Measurements from ENCODE around the gene EHBP1.
"Not testable (repeated sequence)": the region's sequence is repeated elsewhere in the genome, so short reads cannot be mapped to it uniquely, and the experiment has no call there.

The EHBP1 gene

DNA sequence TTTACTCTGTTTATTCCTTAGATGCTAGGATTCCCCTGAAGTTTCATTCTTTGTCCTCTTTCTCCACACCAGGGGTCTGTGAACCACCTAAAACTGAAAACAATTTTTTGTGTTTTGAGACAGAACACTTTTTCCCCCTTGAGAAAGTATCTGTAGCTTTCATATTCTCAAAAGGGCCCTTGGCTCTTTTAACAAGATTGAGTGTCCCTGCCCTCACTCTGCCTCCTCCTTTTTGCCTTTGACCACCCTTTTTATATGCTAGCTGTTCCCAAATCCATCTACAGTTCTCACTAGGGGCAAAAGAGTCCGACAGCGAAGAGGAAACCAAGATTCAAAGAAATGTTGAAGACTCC, 883 bp upstream of the EHBP1 start:
- no peak for DNase-seq (ENCODE audit: low read depth in 1 of 2, low spot score in 1 of 2)

- no peak for DNase-seq (ENCODE audit: low read depth in 1 of 2, low spot score in 1 of 2)
These were observed 577 bp downstream of the EHBP1 start for GRCh38 chr2:62705859-62706720.

DNA sequence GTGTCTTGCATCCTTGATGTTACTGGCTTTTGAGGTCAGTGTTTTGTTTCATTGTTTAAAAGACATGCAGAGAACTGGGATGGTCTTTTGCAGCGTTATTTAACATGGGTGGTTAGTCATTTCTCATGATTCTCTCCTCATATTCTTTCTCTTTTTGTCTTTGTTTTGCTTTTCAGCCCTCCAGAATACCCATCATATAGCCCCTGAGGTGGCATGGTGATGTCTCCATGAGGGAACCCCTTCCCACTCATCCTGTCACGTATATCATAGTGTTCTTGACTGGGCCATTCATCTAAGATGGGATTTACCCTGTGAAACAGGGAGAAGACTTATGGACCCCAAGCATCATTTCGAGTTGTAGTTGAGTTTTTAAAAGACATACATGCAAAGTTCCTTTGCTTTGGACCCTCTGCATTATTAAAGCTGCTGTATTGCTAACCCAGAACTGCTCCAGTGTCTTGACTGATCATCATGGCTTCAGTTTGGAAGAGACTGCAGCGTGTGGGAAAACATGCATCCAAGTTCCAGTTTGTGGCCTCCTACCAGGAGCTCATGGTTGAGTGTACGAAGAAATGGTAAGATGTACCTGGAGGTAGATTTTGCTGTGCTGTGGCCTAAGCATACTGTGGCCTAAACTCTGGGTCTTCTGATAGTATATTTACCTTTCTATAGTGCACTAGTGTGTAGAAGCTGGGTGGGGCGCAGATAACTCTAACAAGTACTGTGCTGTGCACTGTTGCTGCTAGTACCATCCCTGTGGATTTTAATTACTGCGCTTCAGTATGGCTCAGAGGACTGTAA, 1.4 kb downstream of the EHBP1 start:
- DNase-seq (ENCODE audit: low read depth in 1 of 2, low spot score in 1 of 2), result no peak

DNA sequence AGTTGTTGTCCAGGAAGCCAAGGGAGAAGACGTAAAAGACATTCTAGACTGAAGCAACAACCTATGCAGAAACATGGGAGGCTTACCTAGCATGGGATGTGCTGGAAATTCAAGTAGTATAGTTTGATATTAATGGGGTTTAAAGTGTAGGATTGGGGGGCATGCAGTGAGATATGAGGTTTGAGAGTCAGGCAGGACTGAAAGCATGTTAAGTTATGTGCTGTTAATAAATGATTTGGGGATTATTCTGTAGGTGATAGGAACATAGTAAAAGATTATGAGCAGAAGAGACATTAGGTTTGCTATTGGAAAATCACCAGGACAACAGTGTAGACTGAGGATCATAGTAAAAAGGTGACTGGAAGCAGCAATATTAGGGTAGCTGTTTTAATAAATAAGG, 3.2 kb downstream of the EHBP1 start:
- no peak for DNase-seq (ENCODE audit: low read depth in 1 of 2, low spot score in 1 of 2)

- no peak for DNase-seq (ENCODE audit: low read depth in 1 of 2, low spot score in 1 of 2)
These were observed 6.5 kb downstream of the EHBP1 start for GRCh38 chr2:62711832-62712494.

DNA sequence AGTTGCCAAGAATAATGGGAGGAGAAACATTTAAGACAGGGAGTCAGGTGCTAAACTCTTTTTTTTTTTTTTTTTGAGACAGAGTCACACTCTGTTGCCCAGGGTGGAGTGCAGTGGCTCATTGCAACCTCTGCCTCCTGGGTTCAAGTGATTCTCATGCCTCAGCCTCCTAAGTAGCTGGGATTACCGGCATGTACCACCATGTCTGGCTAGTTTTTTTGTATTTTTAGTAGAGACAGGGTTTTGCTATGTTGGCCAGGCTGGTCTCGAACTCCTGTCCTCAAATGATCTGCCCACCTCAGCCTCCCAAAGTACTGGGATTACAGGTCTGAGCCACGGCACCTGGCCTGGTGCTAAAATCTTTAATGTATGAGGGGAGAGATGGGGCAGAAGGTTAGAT, 7.7 kb downstream of the EHBP1 start:
- not testable (repeated sequence) for DNase-seq (ENCODE audit: low read depth in 1 of 2, low spot score in 1 of 2)

DNA sequence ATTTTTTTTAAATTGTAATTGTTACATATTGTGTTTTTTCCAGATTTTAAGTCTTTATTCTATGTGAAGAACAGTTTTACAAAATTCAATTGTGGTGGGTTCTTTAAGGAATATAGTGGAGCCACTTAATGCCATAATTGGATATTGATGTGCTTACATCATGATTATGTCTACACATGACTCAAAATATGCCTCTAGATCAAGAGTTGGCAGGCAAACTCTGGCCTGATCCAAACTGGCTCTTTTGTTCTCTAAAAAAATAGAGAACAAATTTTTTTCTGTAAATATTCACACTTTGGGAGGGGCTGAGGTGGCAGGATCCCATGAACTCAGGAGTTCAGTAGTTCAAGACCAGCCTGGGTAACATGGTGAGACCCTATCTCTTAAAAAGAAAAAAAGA, 8.3 kb downstream of the EHBP1 start:
- DNase-seq (ENCODE audit: low read depth in 1 of 2, low spot score in 1 of 2), result no peak

- no peak for DNase-seq (ENCODE audit: low read depth in 1 of 2, low spot score in 1 of 2)
These were observed 11.3 kb downstream of the EHBP1 start for GRCh38 chr2:62716768-62717167.

GRCh38 chr2:62717503-62718081, 12.1 kb downstream of the EHBP1 start:
- DNase-seq (ENCODE audit: low read depth in 1 of 2, low spot score in 1 of 2), result no peak

- DNase-seq (ENCODE audit: low read depth in 1 of 2, low spot score in 1 of 2), result no peak
These were observed 12.8 kb downstream of the EHBP1 start for GRCh38 chr2:62718225-62718822.

DNA sequence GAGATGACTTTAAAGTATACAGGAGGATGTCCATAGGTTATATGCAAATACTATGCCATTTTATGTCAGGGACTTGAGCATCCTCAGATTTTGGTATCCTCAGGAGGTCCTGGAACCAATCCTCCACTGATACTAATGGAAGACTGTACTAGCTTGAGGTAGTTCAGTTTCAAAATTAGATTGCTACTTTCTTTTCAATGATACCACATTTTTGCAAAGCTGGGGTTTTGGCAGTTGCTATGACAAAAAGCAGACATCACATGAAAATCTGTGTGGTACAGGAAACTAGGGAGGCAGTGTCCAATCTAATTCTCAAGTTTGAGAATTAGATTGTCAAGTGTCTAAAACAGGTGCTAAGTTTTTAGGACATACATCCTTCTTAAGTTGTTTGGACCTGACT, 14.2 kb downstream of the EHBP1 start:
- no peak for DNase-seq (ENCODE audit: low read depth in 1 of 2, low spot score in 1 of 2)

GRCh38 chr2:62722679-62723078, 17.2 kb downstream of the EHBP1 start:
- DNase-seq (ENCODE audit: low read depth in 1 of 2, low spot score in 1 of 2), result no peak

DNA sequence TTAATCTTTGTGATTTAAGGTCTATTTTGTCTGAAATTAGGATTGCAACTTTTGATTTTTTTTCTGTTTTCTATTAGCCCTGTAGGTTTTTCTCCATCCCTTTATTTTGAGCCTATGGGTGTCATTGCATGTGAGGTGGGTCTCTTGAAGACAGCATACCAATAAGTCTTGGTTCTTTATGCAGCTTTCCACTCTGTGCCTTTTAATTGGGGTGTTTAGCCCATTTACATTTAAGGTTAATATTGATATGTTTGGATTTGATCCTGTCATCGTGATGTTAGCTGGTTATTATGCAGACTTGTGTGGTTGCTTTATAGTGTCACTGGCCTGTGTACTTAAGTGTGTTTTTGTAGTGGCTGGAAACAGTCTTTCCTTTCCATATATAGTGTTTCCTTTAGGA, 17.7 kb downstream of the EHBP1 start:
- DNase-seq (ENCODE audit: low read depth in 1 of 2, low spot score in 1 of 2), result no peak

DNA sequence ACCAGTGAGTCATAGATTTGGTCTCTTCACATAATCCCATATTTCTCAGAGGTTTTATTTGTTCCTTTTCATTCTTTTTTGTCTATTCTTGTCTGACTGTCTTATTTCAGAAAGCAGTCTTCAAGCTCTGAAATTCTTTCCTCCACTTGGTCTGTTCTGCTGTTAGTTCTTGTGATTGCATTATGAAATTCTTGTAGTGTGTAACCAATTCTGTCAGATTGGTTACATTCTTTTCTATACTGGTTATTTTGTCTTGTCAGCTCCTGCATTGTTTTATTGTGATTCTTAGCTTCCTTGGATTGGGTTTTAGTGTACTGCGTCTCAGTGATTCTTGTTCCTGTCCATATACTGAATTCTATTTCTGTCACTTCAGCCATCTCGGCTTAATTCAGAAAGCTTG, 18.6 kb downstream of the EHBP1 start:
- no peak for DNase-seq (ENCODE audit: low read depth in 1 of 2, low spot score in 1 of 2)

DNA sequence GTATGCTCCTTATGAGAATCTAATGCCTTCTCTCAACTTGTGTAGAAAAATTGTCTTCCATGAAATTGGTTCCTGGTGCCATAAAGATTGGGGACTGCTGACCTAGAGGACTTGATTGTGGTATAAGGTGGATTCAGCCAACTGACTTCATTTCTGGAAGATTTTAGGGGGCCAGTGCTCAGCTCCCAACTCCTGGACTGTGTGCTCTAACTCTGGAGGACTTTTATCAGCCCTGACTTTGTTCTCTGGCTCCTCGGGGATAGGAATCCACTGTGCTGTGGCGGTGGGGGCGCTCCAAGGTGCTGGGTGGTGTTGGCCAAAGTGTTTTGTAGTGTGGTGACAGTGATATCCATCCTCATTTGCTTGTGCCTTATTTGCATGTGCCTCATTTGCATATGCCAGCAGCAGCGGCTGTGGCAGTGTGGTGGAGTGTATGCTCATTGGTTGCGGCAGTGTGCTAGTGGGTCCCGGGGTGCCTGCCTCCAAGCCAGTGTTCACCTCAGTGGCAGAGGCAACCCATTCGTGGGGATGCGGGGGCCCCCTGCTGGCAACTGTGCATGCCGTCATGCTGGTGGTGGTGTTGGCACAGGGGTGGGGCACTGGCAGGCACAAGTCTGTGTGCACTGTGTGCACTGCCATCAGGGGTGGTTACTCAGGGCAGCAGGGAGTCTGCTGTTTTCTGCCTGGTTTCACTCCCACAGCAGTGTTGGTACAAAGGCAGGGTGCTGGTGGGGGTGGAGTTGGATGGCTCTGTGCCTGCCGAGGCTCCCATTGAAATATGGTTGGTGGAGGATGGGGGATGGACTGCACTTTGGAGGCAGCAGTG, 19.6 kb downstream of the EHBP1 start:
- DNase-seq (ENCODE audit: low read depth in 1 of 2, low spot score in 1 of 2), result no peak

GRCh38 chr2:62725712-62726055, 20.2 kb downstream of the EHBP1 start:
- DNase-seq (ENCODE audit: low read depth in 1 of 2, low spot score in 1 of 2), result no peak

DNA sequence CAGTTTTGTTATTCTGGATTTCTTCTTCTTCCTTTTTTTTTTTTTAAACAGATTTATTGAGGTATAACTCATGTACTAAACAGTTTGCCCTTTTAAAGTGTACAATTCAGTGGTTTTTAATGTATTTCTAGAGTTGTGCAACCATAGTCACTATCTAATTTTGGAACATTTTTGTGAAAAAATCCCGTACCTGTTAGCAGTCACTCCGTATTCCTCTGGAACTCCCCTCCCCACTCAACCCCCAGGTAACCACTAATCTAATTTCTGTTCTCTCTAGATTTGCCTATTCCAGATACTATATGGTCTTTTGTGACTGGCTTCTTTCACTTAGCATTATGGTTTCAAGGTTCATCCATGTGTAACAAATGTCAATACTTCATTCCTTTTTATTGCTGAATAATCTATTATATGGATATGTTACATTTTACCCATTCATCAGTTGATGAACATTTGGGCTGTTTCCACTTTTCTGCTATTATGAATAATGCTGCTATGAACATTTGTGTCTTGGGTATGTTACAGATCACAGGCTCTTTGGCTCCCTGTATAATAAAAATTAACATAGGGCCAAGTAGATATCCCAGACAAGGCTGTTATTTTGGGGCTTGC, 21.9 kb downstream of the EHBP1 start:
- no peak for DNase-seq (ENCODE audit: low read depth in 1 of 2, low spot score in 1 of 2)

DNA sequence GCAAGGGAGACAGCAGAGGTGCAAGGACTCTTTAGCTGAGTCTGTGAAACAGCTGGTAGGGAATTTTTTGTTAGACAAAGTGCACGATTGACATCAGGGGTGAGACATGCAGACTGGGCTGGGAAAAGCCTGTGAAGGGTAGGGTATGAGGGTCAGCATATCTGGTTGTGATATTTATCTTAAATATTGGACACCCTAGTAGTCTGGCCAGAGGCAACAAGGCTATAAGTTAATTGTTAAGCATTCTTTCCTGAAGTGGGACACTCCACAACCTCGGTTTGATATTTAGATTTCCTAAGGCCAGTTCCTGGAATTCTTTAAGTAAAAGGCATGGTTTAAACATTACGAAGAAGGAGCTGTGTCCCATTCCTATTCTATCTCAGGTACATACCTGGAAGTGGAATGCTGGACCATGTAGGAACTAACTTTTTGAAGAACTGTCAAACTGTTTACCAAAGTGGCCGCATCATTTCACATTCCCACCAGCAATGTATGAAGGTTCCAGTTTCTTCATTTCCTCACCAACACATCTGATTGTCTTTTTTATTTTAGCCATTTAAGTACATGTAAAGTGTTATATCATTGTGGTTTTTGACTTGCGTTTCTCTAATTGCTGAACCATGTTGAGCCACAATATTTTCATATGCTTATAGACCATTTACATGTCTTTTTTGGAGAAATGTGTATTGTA, 22.5 kb downstream of the EHBP1 start:
- no peak for DNase-seq (ENCODE audit: low read depth in 1 of 2, low spot score in 1 of 2)

- DNase-seq (ENCODE audit: low read depth in 1 of 2, low spot score in 1 of 2), result no peak
These were observed 25.8 kb downstream of the EHBP1 start for GRCh38 chr2:62731275-62731674.

Data from stimulated activated CD4-positive, alpha-beta T cell treated with anti-CD3 and anti-CD28 coated beads, Interleukin-15, amount 100 ng/mL, for 1 hour (primary cell).